Hepatocyte (in vitro differentiated cells): ENCODE data around the gene EARS2.

Experiments
- EZH2 ChIP-seq: fragments of 200-600 bp; sonication (generic); IDR thresholded peaks from 2 replicates; pipeline ENCODE4 v1.6.1; 2016; ENCODE audit warnings: antibody characterized with exemption, mild to moderate bottlenecking, borderline replicate concordance
- TF ChIP-seq, protein P1 (sequence below): fragments of 200-600 bp; sonication (generic); IDR thresholded peaks from 2 replicates; pipeline ENCODE4 v1.5.1; 2016; ENCODE audit warnings: antibody characterized with exemption, mild to moderate bottlenecking; ENCODE audit not compliant: poor library complexity

- TF ChIP-seq, protein P1, sequence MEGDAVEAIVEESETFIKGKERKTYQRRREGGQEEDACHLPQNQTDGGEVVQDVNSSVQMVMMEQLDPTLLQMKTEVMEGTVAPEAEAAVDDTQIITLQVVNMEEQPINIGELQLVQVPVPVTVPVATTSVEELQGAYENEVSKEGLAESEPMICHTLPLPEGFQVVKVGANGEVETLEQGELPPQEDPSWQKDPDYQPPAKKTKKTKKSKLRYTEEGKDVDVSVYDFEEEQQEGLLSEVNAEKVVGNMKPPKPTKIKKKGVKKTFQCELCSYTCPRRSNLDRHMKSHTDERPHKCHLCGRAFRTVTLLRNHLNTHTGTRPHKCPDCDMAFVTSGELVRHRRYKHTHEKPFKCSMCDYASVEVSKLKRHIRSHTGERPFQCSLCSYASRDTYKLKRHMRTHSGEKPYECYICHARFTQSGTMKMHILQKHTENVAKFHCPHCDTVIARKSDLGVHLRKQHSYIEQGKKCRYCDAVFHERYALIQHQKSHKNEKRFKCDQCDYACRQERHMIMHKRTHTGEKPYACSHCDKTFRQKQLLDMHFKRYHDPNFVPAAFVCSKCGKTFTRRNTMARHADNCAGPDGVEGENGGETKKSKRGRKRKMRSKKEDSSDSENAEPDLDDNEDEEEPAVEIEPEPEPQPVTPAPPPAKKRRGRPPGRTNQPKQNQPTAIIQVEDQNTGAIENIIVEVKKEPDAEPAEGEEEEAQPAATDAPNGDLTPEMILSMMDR, result no peak
- no peak for TF ChIP-seq EZH2
Measured at GRCh38 chr16:23575834-23576233, 18.7 kb upstream of the EARS2 start.
